Endothelial cell of umbilical vein (primary cell): Measurements from ENCODE around the gene CTSD. TPM values are rescaled to one million over a fixed set of nuclear protein-coding genes. Genes with fewer than 3 reads are reported as not detected.
A peak's percentile ranks its signal among the peaks of the same experiment; 100 is the strongest.

Experiments used
- BruUV-seq: library from RNA; stranded (reverse); fragments of 400-500 nt; replicated peaks from 2 replicates; lab custom pipeline; 2021; lab: Mats Ljungman, UMichigan
- CTCF ChIA-PET: fragments of 300-600, 350-600 bp; sonication (Branson Sonifier 250); formaldehyde crosslinking; loops from one replicate; lab custom pipeline; 2021; ENCODE audit warnings: antibody characterized with exemption, inconsistent platforms; lab: Charles Lee
- POLR2A ChIA-PET: fragments of 300-600, 350-600 bp; sonication (Branson Sonifier 250); formaldehyde crosslinking; loops from one replicate; lab custom pipeline; 2021; ENCODE audit warnings: antibody characterized with exemption, inconsistent platforms; lab: Charles Lee
- DNase-seq: peaks from one replicate; pipeline ENCODE4 v3.0.0-alpha.2; 2011; ENCODE audit warnings: low read depth, low spot score
- FAIRE-seq: peaks from 2 replicates; lab custom pipeline; 2011; peaks lifted over from hg19 to GRCh38; lab: Jason Lieb, UNC
- H2AFZ ChIP-seq: 2 replicates; pipeline ENCODE4 v1.6.0; 2012; ENCODE audit warnings: low read depth, low read length, control low read depth, inconsistent platforms
- H3K27ac ChIP-seq: 2 replicates; pipeline ENCODE4 v1.5.1; 2011; ENCODE audit warnings: low read depth, mild to moderate bottlenecking, control low read depth, low read length, moderate library complexity; ENCODE audit not compliant: insufficient read depth
- H3K27me3 ChIP-seq, 2 experiments: 2 replicates each; pipeline versions ENCODE4 v1.6.0 to v1.6.1; 2011; ENCODE audit warnings: low read length in 2 of 2, mixed read lengths in 1 of 2; ENCODE audit not compliant: control insufficient read depth in 2 of 2, insufficient read depth in 2 of 2
- H3K36me3 ChIP-seq, 2 experiments: 2 replicates in 1 of 2; 3 replicates in 1 of 2; pipeline ENCODE4 v1.5.1; 2011; ENCODE audit warnings: low read length in 2 of 2, mild to moderate bottlenecking in 1 of 2, moderate library complexity in 1 of 2; ENCODE audit not compliant: control insufficient read depth in 2 of 2, insufficient read depth in 2 of 2; ENCODE audit errors: extremely low read depth in 1 of 2
- H3K4me1 ChIP-seq: 3 replicates; pipeline ENCODE4 v1.5.1; 2011; ENCODE audit warnings: mild to moderate bottlenecking, low read length; ENCODE audit not compliant: control insufficient read depth, insufficient read depth; ENCODE audit errors: extremely low read depth
- H3K4me2 ChIP-seq: 2 replicates; pipeline ENCODE4 v1.6.1; 2011; ENCODE audit warnings: low read length, control low read depth, mixed read lengths; ENCODE audit not compliant: insufficient read depth
- H3K4me3 ChIP-seq, 3 experiments: fragments of 200-600 bp in 1 of 3; sonication (generic), shearing (Covaris generic) in 1 of 3; replicated peaks in 1 of 3; 2 replicates each; pipeline ENCODE4 v1.5.1; 2011 to 2016; ENCODE audit warnings: control low read depth in 3 of 3, low read length in 3 of 3, mild to moderate bottlenecking in 2 of 3, inconsistent platforms in 1 of 3, low read depth in 1 of 3, moderate library complexity in 1 of 3; ENCODE audit not compliant: insufficient read depth in 1 of 3
- H3K79me2 ChIP-seq: 2 replicates; pipeline ENCODE4 v1.6.0; 2012; ENCODE audit warnings: low read length, inconsistent platforms; ENCODE audit not compliant: control insufficient read depth, insufficient read depth
- H3K9ac ChIP-seq: replicated peaks from 2 replicates; pipeline ENCODE3; 2011; ENCODE audit warnings: low read length, control low read depth; ENCODE audit not compliant: insufficient read depth; ENCODE audit errors: extremely low read depth
- H3K9me1 ChIP-seq: replicated peaks from 3 replicates; pipeline ENCODE4 v1.6.0; 2011; ENCODE audit warnings: mild to moderate bottlenecking, low read length; ENCODE audit not compliant: control insufficient read depth, insufficient read depth; ENCODE audit errors: extremely low read depth
- H3K9me3 ChIP-seq: replicated peaks from 2 replicates; pipeline ENCODE4 v1.5.1; 2012; ENCODE audit warnings: low read length, inconsistent platforms; ENCODE audit not compliant: control insufficient read depth, insufficient read depth
- H4K20me1 ChIP-seq: replicated peaks from 2 replicates; pipeline ENCODE3; 2011; ENCODE audit warnings: mild to moderate bottlenecking, low read length; ENCODE audit not compliant: control insufficient read depth, insufficient read depth; ENCODE audit errors: extremely low read depth
- EZH2 ChIP-seq: IDR thresholded peaks from 2 replicates; pipeline ENCODE4 v1.6.1; 2012; ENCODE audit warnings: borderline replicate concordance, low read depth, mild to moderate bottlenecking, moderate library complexity, low read length, inconsistent platforms; ENCODE audit not compliant: severe bottlenecking
- FOS ChIP-seq: IDR thresholded peaks from 2 replicates; pipeline ENCODE4 v1.6.1; 2011; ENCODE audit warnings: mild to moderate bottlenecking, low read length, moderate library complexity, borderline replicate concordance; ENCODE audit not compliant: insufficient read depth
- GATA2 ChIP-seq: IDR thresholded peaks from 2 replicates; pipeline ENCODE4 v1.7.0; 2011; ENCODE audit warnings: low read depth, mild to moderate bottlenecking, moderate library complexity, mixed read lengths, low read length; ENCODE audit not compliant: insufficient read length, insufficient read depth
- JUN ChIP-seq: IDR thresholded peaks from 2 replicates; pipeline ENCODE4 v1.6.1; 2011; ENCODE audit warnings: borderline replicate concordance, low read depth; ENCODE audit not compliant: insufficient read length, insufficient read depth
- MYC ChIP-seq: IDR thresholded peaks from one replicate; pipeline ENCODE4 v1.6.1; 2011; ENCODE audit warnings: mild to moderate bottlenecking, low read depth, low read length
- POLR2A ChIP-seq: IDR thresholded peaks from 2 replicates; pipeline ENCODE4 v1.6.1; 2012; ENCODE audit warnings: low read depth, mild to moderate bottlenecking, control low read depth, low read length
- POLR2AphosphoS5 ChIP-seq: IDR thresholded peaks from 2 replicates; pipeline ENCODE4 v1.6.1; 2012; ENCODE audit warnings: low read depth, mild to moderate bottlenecking, control low read depth, low read length, moderate library complexity; ENCODE audit not compliant: insufficient read depth
- dilution Hi-C: fragments of 300-500 bp; cut with MboI; formaldehyde crosslinking; loops from one replicate; pipeline ENCODE4 v1.15.0; 2019; ENCODE audit warnings: low sequenced_read_pairs; ENCODE audit not compliant: extremely low pct_ligation_motif_present
- intact Hi-C: fragments of 100-400 bp; cut with micrococcal nuclease; formaldehyde crosslinking; loops from one replicate; pipeline ENCODE4 v1.10.0; 2022
- polyA plus RNA-seq, 4 experiments: library from polyadenylated mRNA; depleted of rRNA in 3 of 4; stranded (reverse) in 3 of 4; unstranded in 1 of 4; fragments of >200 nt; gene quantifications; 2 replicates each; pipeline versions ENCODE4 v1.2.1 to v1.2.3, GENCODE V29; 2011 to 2012; ENCODE audit warnings: missing spikeins in 1 of 4
- total RNA-seq: library from RNA; stranded (reverse); gene quantifications from 2 replicates; pipeline ENCODE4 v1.2.3, GENCODE V29; 2021
- TF ChIP-seq, protein P1 (sequence below), 2 donors: IDR thresholded peaks; 1 replicate in 1 of 2; 2 replicates in 1 of 2; pipeline ENCODE4 v1.5.1; 2011; ENCODE audit warnings: low read length in 2 of 2, mild to moderate bottlenecking in 2 of 2, moderate library complexity in 2 of 2, control low read depth in 1 of 2, inconsistent platforms in 1 of 2, low read depth in 1 of 2; ENCODE audit not compliant: insufficient read depth in 1 of 2; ENCODE audit errors: extremely low read depth in 1 of 2
- TF ChIP-seq, protein P2 (sequence below): IDR thresholded peaks from 2 replicates; pipeline ENCODE4 v1.6.1; 2011; ENCODE audit not compliant: insufficient read depth, insufficient read length

The CTSD gene
- total and polyA plus RNA-seq, 2 donors (not counting 3 experiments of a cell fraction or from before 2014, with no cell fraction given) = 215 to 248 TPM

DNA sequence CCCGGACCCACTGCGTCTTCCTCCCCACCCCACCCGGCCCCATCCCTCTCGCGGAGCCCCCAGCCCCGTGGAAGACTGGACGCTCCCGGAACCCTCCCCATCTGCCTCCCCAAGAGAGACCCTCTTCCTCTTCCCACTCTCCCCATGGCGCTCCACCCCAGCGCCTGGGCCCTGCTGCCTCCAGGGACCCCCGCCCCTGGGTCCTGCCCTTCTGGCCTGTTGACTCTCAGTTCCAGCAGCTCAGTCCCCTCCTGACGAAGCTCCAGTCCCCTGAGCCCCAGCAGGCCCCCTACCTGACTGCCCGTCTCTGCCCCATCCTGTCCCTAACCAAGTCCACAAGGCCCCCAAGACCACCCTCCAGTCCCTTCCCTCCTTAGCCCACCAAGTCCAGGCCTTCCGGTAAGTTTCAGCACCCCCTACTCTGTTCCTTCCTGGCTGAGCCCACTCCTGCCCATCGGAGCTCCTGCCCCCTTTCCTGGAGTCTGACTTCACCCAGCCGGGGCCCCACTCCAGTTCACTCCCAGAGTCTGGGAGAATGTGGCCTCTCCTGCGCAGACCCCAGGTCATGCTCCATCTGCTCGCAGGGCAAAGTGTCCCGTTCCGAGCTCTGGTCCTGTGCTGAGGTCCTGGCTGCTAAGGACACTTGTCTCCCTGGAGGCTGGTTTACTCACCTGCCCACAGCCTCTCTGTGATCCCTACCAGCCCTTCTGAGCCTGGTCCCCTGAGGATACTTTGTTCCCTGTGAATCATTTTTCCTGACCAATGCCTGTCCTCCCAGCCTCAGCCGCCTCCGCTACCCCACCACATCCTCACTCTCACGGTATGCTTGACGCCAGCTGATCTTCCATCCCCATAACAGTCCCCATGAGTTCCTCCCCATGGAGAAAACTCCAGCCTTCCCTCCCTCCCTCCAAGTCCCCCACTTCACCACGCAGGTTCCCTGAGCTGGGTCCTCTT lies 14.1 kb downstream of the CTSD start:
- Histone ChIP-seq H3K9me3 (no peaks in the 10 kb centered on the region), H3K9ac (no peak overlapping the region), H2AFZ (no peak overlapping the region), H3K27ac (no peak overlapping the region), H3K36me3 (peaks cover 0 to 2% of the 10 kb centered on the region in 2 experiments), H3K4me3 (no peak overlapping the region), H4K20me1 (no peaks in the 10 kb centered on the region), H3K9me1 (no peaks in the 10 kb centered on the region), H3K4me1 (no peaks in the 10 kb centered on the region), H3K27me3 (peaks cover 15 to 16% of the 10 kb centered on the region in 2 experiments), H3K79me2 (no peaks in the 10 kb centered on the region), H3K4me2 (no peak overlapping the region)
- CTCF ChIA-PET = interaction anchor here (0.9 to 1.3 kb wide), 3 partner anchors 56 to 97 kb away, joined by 3 to 4 read pairs (median 3); no protein-coding TSS in a partner anchor
- intact Hi-C loops = no loop called here
- POLR2A ChIA-PET = interaction anchor here (0.6 kb wide), 1 partner anchor 37 kb away, joined by 9 read pairs; no protein-coding TSS in a partner anchor
- no TSS peak for BruUV-seq
- no peak for TF ChIP-seq POLR2A
- TF ChIP-seq MYC = no peak
- no peak for TF ChIP-seq FOS
- TF ChIP-seq JUN = no peak
- DNase-seq = no peak
- no peak for FAIRE-seq
- dilution Hi-C loops = no loop called here

DNA sequence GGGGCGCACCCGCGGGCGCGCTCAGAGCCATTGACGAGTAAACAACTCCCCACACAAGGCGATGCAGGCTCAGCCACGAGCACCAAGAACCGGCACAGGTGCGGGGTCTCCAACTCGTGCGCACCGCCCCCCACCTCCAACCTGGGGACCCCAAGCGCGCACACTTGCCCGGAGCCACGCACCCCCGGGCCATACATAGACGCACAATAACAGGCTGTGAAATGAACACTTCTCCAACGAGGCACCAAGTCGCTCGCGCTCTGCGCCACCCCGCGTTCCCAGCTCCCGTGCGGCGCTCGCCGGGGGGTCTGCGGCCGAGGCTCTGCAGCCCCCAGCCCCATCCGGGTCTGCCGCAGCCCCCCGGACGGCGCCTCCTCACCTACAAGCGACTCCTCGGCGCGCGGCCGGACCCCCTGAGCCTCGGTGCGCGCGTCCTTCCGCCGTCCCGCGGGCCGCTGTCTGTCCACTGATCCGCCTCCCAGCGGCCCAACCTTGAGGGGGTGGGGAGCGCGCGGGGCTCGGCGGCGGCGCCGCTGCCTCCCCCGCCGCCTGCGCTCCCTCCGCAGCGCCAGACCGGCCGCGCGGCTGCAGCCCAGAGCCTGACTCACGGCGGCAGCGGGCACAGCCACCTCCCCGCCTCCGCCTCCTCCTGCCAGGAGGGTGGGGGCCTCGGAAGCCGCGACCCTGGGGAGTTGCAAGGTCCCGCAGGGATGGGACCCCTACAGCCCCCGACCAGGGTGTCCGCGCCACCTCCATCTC lies 14.9 kb downstream of the CTSD start:
- no peaks in the 10 kb centered on the region for H3K79me2 ChIP-seq
- FAIRE-seq (no peak), DNase-seq (no peak)
- no peaks in the 10 kb centered on the region for H4K20me1 ChIP-seq
- POLR2A ChIA-PET = no interaction called here
- dilution Hi-C loops = no loop called here
- H3K9ac ChIP-seq = no peak overlapping the region
- H3K9me3 ChIP-seq = no peaks in the 10 kb centered on the region
- no peak overlapping the region for H3K4me3 ChIP-seq
- no peak for TF ChIP-seq GATA2
- TF ChIP-seq EZH2 = peak; percentile 87
- TF ChIP-seq FOS = no peak
- no peak for TF ChIP-seq POLR2A
- TF ChIP-seq MYC = no peak
- no peak for TF ChIP-seq JUN
- TF ChIP-seq POLR2AphosphoS5 = no peak
- TF ChIP-seq, protein P1, sequence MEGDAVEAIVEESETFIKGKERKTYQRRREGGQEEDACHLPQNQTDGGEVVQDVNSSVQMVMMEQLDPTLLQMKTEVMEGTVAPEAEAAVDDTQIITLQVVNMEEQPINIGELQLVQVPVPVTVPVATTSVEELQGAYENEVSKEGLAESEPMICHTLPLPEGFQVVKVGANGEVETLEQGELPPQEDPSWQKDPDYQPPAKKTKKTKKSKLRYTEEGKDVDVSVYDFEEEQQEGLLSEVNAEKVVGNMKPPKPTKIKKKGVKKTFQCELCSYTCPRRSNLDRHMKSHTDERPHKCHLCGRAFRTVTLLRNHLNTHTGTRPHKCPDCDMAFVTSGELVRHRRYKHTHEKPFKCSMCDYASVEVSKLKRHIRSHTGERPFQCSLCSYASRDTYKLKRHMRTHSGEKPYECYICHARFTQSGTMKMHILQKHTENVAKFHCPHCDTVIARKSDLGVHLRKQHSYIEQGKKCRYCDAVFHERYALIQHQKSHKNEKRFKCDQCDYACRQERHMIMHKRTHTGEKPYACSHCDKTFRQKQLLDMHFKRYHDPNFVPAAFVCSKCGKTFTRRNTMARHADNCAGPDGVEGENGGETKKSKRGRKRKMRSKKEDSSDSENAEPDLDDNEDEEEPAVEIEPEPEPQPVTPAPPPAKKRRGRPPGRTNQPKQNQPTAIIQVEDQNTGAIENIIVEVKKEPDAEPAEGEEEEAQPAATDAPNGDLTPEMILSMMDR (IDR thresholded peaks at IDR 0.05; ENCODE audit: extremely low read depth in 1 of 2, insufficient read depth in 1 of 2, low read depth in 1 of 2, low read length in 2 of 2) = no peak
- TF ChIP-seq, protein P2, sequence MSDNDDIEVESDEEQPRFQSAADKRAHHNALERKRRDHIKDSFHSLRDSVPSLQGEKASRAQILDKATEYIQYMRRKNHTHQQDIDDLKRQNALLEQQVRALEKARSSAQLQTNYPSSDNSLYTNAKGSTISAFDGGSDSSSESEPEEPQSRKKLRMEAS = no peak
- peaks cover 15 to 16% of the 10 kb centered on the region in 2 experiments for H3K27me3 ChIP-seq
- no peak overlapping the region for H2AFZ ChIP-seq
- no TSS peak for BruUV-seq
- CTCF ChIA-PET = interaction anchor here (0.9 to 1.3 kb wide), 3 partner anchors 55 to 96 kb away, joined by 3 to 4 read pairs (median 3); no protein-coding TSS in a partner anchor
- no peak overlapping the region for H3K4me2 ChIP-seq
- intact Hi-C loops = no loop called here
- no peaks in the 10 kb centered on the region for H3K9me1 ChIP-seq
- H3K36me3 ChIP-seq = no peaks in the 10 kb centered on the region
- no peak overlapping the region for H3K27ac ChIP-seq
- no peaks in the 10 kb centered on the region for H3K4me1 ChIP-seq
